DMS53 treated with DMSO at 0.1 percent for 48 hours (cell line): ENCODE measurements around the gene SPATA17.
A peak's percentile ranks its signal among the peaks of the same experiment; 100 is the strongest.
"Not testable (repeated sequence)": the region's sequence is repeated elsewhere in the genome, so short reads cannot be mapped to it uniquely, and the experiment has no call there.

Experiments used
- DNase-seq: peaks from one replicate; lab custom pipeline; 2025; ENCODE audit not compliant: unreplicated experiment; lab: John Stamatoyannopoulos, UW

Gene SPATA17

DNA sequence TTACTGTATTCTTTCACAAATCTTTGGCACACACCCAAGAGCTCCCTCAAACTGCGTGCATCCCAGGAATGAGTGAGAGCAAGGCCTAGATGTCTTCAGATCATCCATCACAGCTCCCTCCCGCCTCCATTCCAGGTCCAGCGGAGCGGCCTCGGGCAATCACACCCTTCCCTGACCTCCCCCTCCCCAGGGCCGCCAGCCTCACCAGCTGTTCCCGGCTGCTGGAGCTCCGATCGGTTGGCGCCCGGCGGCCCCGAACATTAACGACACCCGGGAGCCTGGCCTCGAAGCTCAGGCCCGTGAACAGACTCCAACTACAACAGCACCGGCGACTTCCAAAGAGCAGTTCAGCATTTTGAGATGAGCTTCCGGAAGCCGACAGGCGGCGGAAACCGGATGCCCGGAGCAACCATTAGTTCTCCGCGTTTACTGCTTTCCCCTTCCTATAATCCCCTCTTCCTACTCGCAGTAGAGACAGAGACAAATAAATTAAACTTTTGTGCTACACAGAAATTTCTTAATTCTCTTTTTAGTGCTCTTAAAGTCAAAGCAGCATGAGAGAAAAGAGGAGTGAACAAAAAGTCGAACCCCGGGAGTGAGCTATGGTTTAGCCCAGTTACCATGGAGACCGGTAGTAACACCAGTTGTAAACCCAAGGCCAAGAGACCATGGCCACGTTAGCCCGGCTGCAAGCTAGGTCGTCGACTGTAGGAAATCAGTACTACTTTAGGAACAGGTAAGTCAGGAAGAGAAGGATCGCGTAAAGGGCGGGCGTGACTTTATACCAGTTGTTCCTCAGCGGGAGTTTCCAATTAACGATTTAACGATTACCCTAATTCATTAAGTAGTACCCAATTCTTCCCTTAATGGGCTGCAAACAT, at the start of gene SPATA17, which contains the start of gene GPATCH2:
Gene SPATA17, plus strand, starts transcription at position 634 of the 881 bp plus-strand sequence. Its CDS starts 35 bp downstream, at position 669.
Gene GPATCH2, minus strand, starts transcription at position 380 of the 881 bp plus-strand sequence. Its CDS starts 119 bp downstream, at position 261.
- peak; percentile 99 for DNase-seq

GRCh38 chr1:217584286-217584811, 46.8 kb upstream of the SPATA17 start:
- not testable (repeated sequence) for DNase-seq

DNA sequence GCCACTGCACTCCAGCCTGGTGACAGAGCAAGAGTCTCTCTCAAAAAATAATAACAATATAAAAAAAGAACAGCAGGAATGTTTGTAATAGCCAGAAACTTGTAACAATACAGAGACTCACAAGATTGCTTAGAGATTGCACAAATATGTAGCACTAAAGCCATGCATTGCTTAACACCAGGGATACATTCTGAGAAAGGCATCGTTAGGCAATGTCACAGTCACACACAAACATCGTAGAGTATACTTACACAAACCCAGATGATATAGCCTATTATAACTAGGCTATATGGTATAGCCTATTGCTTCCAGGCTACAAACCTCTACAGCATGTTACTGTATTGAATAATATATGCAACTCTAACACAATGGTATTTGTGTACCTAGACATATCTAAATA, 45.6 kb upstream of the SPATA17 start:
- no peak for DNase-seq

DNA sequence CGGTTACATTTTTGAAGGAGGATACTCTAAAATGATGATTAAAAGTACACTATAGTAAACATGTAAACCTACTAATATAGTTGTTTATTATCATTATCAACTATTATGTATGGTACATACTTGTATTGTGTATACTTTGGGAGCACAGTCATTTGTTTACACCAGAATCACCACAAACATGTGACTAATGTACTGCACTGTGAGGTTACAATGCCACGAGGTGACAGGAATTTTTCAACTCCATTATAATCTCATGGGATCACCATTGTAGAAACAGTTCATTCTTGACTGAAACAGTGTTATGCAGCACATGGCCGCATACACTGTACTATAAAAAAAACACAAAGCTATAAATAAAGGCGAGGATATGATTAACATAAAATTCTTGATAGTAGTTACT, 44.6 kb upstream of the SPATA17 start:
- no peak for DNase-seq

GRCh38 chr1:217590598-217590997, 40.5 kb upstream of the SPATA17 start:
- DNase-seq, result no peak

DNA sequence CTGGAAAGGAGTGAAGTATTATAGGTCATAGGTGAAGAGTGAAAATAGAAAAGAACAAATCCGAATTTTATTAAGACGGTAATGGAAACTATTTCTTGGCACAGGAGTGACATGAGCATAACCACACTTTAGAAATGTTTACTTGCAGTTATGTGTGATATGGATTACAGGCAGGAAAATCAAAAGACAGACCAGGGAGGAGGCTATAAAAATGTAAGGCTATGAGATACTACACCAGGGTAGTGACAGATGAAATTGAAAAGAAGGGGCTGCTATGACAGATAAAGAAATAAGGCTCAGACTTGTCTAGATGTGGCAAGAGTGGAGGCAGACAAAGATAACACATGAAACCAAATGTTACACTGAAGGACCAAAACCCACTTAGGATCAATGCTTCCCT, 32.0 kb upstream of the SPATA17 start:
- no peak for DNase-seq

GRCh38 chr1:217602380-217602779, 28.8 kb upstream of the SPATA17 start:
- no peak for DNase-seq

DNA sequence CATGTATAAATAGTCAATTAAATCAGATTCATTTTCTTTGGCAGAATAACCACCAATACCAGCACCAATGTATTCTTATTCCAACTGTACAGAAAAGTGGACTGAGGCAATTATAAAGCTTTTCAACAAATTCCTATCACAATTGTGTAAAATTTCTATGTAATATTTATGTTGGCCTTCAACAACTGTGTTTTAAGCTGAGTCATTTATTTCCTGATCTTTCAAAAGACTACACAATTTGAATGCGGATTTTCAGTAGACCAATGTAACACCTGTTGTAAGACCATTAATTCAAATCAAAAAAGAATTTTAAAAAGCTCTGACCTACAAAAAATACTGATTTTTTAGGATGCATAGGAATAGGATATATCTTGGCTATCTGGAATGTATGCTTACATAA, 25.8 kb upstream of the SPATA17 start:
- DNase-seq, result no peak

- DNase-seq, result no peak
Measured at GRCh38 chr1:217614200-217614712, 16.9 kb upstream of the SPATA17 start.

GRCh38 chr1:217617126-217617525, 14.0 kb upstream of the SPATA17 start:
- no peak for DNase-seq

DNA sequence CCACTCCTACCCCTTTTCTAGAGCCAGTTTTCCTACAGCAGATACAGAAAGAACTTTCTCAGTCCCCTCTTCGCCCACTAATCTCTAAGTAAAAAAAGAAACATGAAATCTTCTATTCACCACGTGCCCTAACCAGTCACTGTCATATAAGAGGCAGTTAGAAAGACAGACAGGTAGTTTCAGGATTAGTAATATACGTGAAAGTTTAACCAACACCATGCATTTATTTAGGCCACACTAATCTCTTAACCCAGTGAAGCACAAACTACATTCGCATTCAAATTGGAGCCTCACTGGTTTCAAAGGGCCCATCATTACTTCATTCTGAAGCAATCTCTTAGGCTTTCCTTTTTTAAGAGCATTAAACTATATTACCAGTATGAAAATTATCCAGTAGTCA, 10.3 kb upstream of the SPATA17 start:
- DNase-seq, result no peak

GRCh38 chr1:217622042-217622441, 9.1 kb upstream of the SPATA17 start:
- no peak for DNase-seq

- DNase-seq, result no peak
Measured at GRCh38 chr1:217626321-217626720, 4.8 kb upstream of the SPATA17 start.

- no peak for DNase-seq
Measured at GRCh38 chr1:217627431-217627830, 3.7 kb upstream of the SPATA17 start.

- DNase-seq, result no peak
Measured at GRCh38 chr1:217642455-217642854, 11.3 kb downstream of the SPATA17 start.

DNA sequence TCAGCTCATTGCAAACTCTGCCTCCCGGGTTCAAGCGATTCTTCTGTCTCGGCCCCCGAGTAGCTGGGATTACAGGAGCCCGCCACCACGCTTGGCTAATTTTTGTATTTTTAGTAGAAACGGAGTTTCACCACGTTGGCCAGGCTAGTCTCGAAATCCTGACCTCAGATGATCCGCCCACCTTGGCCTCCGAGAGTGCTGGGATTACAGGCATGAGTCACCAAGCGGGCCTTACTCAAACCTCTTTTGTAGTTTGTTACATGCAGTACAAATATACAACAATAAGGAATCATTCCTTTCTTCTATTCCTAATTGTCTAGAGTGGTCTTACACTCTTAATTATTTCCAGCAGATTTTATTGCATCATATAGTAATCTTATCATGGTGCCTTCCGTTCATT, 16.6 kb downstream of the SPATA17 start:
- no peak for DNase-seq

DNA sequence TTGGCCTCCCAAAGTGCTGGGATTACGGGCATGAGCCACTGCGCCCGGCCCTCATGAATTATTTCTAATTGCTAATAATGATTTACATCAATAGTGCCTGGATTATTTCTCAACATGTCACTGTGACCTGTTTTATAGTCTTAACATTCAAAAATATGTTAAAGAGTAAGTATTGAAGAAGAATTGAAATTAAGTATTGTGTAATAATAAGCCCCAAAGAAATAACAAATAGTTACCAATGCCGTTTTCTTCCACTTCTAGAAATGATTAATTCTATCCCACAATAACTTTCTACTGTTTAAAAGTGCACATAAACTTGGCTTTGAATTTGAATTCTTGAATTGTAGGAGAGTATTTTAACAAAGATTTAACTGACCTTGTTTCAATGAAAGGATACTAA, 19.5 kb downstream of the SPATA17 start:
- no peak for DNase-seq

- no peak for DNase-seq
Measured at GRCh38 chr1:217660353-217661062, 29.4 kb downstream of the SPATA17 start.

- DNase-seq, result no peak
Measured at GRCh38 chr1:217661407-217661806, 30.3 kb downstream of the SPATA17 start.

- no peak for DNase-seq
Measured at GRCh38 chr1:217668351-217668940, 37.3 kb downstream of the SPATA17 start.

- DNase-seq, result no peak
Measured at GRCh38 chr1:217673387-217673786, 42.2 kb downstream of the SPATA17 start.
